GM21447 (cell line): Measurements from ENCODE around the gene SMIM43.
"Not testable (repeated sequence)": the region's sequence is repeated elsewhere in the genome, so short reads cannot be mapped to it uniquely, and the experiment has no call there.

ENCODE experiments used
- ATAC-seq: cut with Tn5 transposase; IDR thresholded peaks from one replicate; pipeline ENCODE4 v1.9.1; 2021; ENCODE audit not compliant: unreplicated experiment

The SMIM43 gene

GRCh38 chr4:121737846-121738554, 27.0 kb downstream of the SMIM43 start:
- no peak for ATAC-seq

- peak; percentile 74 for ATAC-seq
Measured at GRCh38 chr4:121736735-121737351, 28.1 kb downstream of the SMIM43 start.

- no peak for ATAC-seq
Measured at GRCh38 chr4:121734571-121734970, 30.4 kb downstream of the SMIM43 start.

- ATAC-seq, result no peak
Measured at GRCh38 chr4:121733942-121734341, 31.0 kb downstream of the SMIM43 start.

- not testable (repeated sequence) for ATAC-seq
Measured at GRCh38 chr4:121729753-121730152, 35.2 kb downstream of the SMIM43 start.

- ATAC-seq, result no peak
Measured at GRCh38 chr4:121728798-121729226, 36.2 kb downstream of the SMIM43 start.

- ATAC-seq, result no peak
Measured at GRCh38 chr4:121728066-121728465, 36.9 kb downstream of the SMIM43 start.

- peak; percentile 99 for ATAC-seq
Measured at GRCh38 chr4:121726642-121727268, 38.2 kb downstream of the SMIM43 start.

- no peak for ATAC-seq
Measured at GRCh38 chr4:121724671-121725070, 40.3 kb downstream of the SMIM43 start.

GRCh38 chr4:121721700-121722099, 43.3 kb downstream of the SMIM43 start:
- no peak for ATAC-seq

- no peak for ATAC-seq
Measured at GRCh38 chr4:121720109-121720508, 44.9 kb downstream of the SMIM43 start.

GRCh38 chr4:121717680-121718237, 47.2 kb downstream of the SMIM43 start:
- no peak for ATAC-seq

- ATAC-seq, result no peak
Measured at GRCh38 chr4:121714548-121714947, 50.4 kb downstream of the SMIM43 start.

- ATAC-seq, result no peak
Measured at GRCh38 chr4:121712783-121713182, 52.2 kb downstream of the SMIM43 start.

GRCh38 chr4:121712001-121712651, 52.8 kb downstream of the SMIM43 start:
- no peak for ATAC-seq

GRCh38 chr4:121711263-121712000, 53.5 kb downstream of the SMIM43 start:
- ATAC-seq, result peak; percentile 95

GRCh38 chr4:121709766-121710405, 55.1 kb downstream of the SMIM43 start:
- no peak for ATAC-seq
